Mesodermal cell (in vitro differentiated cells): Measurements from ENCODE around the gene SLC25A20.
"Not testable (repeated sequence)": the region's sequence is repeated elsewhere in the genome, so short reads cannot be mapped to it uniquely, and the experiment has no call there.

ENCODE experiments used
- H3K27ac ChIP-seq: 2 replicates; pipeline ENCODE4 v1.7.0; 2013; ENCODE audit warnings: mild to moderate bottlenecking, low read depth, low read length, moderate library complexity; ENCODE audit not compliant: severe bottlenecking
- H3K36me3 ChIP-seq: 2 replicates; pipeline ENCODE4 v1.7.1; 2013; ENCODE audit warnings: mild to moderate bottlenecking, low read length, moderate library complexity; ENCODE audit not compliant: control insufficient read depth, insufficient read depth
- H3K4me1 ChIP-seq: one replicate; pipeline ENCODE4 v1.7.1; 2013; ENCODE audit warnings: mild to moderate bottlenecking, low read length; ENCODE audit not compliant: insufficient read depth, control insufficient read depth, poor library complexity, severe bottlenecking
- H3K4me3 ChIP-seq: 2 replicates; pipeline ENCODE4 v1.7.0; 2013; ENCODE audit warnings: low read length, control low read depth, mild to moderate bottlenecking; ENCODE audit not compliant: insufficient read depth, poor library complexity, severe bottlenecking; ENCODE audit errors: extremely low read depth
- H3K9me3 ChIP-seq: 2 replicates; pipeline ENCODE4 v1.7.1; 2013; ENCODE audit warnings: mild to moderate bottlenecking, low read length, moderate library complexity; ENCODE audit not compliant: control insufficient read depth
- WGBS, 2 experiments: methylation state at CpG; one replicate each; pipeline ENCODE4 v1.1.5; 2013; ENCODE audit warnings: missing lambda C conversion rate in 2 of 2; ENCODE audit not compliant: insufficient coverage in 2 of 2; 5-methylcytosine and 5-hydroxymethylcytosine counted together

Gene SLC25A20

DNA sequence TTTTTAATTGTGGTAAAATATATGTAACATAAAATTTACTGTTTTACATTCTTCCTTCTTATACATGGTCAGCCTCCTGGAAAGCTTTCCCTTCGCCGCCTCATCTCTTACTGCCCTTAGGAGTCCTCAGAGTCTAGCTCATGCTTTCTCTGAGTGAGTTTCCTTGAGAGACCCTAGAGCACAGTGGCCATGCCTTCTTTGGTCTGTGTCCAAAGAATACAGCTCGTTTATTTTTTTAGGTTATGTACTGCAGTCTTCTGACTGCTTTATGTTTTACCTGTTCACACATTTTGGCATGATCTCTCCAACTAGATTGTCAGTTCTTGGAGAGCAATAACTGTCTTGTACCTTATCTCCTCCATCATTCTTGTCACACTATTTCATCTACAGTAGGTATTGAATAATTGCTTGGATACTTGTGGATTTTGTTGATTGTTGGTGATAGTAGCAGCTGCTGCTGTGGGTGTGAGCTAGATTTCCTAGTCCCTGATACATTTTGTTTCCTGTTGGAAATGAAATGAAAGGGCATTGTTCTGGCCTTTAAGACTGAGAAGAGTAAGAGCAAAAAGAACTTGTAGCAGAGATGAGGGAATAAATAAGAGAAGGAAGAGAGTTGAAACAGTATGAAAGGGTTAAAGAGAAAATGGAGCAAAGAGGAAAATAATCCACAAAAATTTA is 30.8 kb upstream of the SLC25A20 start:
- Histone ChIP-seq H3K9me3 (no peaks in the 10 kb centered on the region), H3K27ac (peak overlapping the region; percentile 7), H3K4me3 (no peak overlapping the region), H3K4me1 (peaks cover 22% of the 10 kb centered on the region), H3K36me3 (peaks cover 90% of the 10 kb centered on the region)
- WGBS, 2 experiments: 100% methylated on average over 3 of the region's 3 CpGs

DNA sequence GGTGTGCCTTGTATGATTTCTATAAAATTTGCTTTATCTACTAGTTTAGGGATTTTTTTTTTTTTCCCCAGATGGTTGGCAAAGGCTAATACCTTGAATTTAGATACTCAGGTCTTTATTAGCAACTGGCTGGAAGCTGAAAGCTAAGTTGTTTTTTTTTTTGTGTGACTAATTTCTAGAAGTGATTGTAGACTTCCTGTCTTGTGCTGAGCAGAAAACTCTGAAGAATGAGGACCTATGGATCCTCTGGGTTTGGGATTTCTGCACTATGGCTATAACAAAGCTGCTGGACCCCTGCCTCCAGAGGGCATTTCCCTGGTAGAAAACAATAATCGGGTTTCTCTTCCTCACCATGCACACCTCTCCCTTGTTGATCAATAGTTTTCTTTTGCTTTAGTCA is 30.0 kb upstream of the SLC25A20 start:
- WGBS, 2 experiments: no CpG with 5 or more reads among the region's 1 CpG
- peaks cover 90% of the 10 kb centered on the region for H3K36me3 ChIP-seq

DNA sequence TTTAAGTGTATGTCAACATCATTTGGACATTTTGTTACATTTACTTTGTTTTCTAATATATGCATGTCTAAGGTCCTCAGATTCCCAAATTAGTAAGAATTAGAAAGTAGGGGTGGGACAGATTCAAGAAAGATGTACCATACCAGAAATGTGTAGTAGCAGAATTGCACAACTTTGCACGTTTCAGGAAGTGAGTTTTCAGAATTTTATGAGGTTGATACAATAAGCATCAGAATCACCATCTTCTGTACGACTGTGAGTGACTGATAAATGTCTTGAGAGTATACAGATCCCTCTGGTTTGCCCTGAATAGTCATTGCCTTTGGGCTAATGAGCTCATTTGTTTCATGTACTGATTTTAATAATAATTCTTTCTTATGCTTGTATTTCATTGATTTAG is 29.2 kb upstream of the SLC25A20 start:
- Histone ChIP-seq H3K36me3 (peaks cover 90% of the 10 kb centered on the region), H3K4me3 (no peak overlapping the region), H3K9me3 (no peaks in the 10 kb centered on the region), H3K4me1 (peaks cover 22% of the 10 kb centered on the region), H3K27ac (peak overlapping the region; percentile 3)
- WGBS, 2 experiments: 88 to 100% methylated on average over 1 of the region's 2 CpGs

More for the DNA sequence above, 30.0 kb upstream of the SLC25A20 start:
- Histone ChIP-seq H3K9me3 (no peaks in the 10 kb centered on the region), H3K4me1 (peaks cover 22% of the 10 kb centered on the region), H3K4me3 (no peak overlapping the region), H3K27ac (peak overlapping the region; percentile 3)

- Histone ChIP-seq H3K9me3 (no peaks in the 10 kb centered on the region), H3K4me1 (peaks cover 22% of the 10 kb centered on the region), H3K4me3 (no peak overlapping the region), H3K36me3 (peaks cover 89% of the 10 kb centered on the region), H3K27ac (peak overlapping the region; percentile 20)
- WGBS, 2 experiments: 95 to 98% methylated on average over 6 to 11 of the region's 11 CpGs
These were observed 28.0 kb upstream of the SLC25A20 start for GRCh38 chr3:48926425-48927392.

DNA sequence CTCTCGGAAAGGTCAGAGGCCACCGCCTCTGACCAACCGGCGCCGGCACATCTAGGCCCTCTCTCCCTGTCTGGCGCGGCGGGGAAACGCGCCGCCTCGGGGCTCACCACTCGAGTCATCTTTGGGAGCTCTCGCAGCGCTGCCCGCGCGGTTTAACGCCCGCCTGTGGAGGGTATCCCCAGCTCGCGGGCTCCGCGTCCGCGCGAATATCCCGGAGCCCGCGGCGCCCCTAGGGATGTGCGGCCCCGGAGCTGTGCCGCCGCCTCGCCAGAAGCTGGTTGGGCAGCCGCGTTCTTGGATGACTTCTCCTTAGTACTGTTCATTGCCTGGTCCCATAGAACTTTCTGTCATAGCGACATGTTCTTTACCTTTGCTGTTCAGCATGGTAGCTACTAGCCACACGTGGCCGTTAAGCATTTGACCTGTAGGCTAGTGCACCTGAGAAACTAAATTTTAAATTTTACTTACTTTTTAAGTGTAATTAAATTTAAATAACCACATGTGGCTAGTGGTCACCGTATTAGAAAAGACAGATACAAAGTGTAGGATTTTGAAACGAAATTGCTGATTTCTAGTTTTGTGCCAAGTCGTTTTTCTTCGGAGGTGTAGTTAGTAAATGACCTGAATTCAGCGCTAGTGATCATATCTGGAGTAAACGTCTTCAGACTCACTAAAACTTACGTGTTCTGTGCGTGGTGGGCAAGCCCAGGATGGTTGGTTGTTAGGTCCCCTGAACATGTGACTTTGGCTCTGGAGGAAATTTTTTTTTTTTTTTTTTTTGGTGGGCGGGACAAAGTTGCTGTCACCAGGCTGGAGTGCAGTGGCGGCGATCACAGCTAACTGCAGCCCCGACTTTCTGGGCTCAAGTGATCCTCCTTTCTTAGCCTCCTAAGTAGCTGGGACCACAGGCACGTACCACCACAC is 20.8 kb upstream of the SLC25A20 start:
- H3K4me3 ChIP-seq: peak overlapping the region; percentile 73
- peaks cover 26% of the 10 kb centered on the region for H3K36me3 ChIP-seq
- peak overlapping the region; percentile 97 for H3K27ac ChIP-seq
- 1 to 2% methylated on average over 41 to 45 of the region's 54 CpGs for WGBS, 2 experiments
- no peaks in the 10 kb centered on the region for H3K9me3 ChIP-seq
- H3K4me1 ChIP-seq: peaks cover 4% of the 10 kb centered on the region

- 0% methylated on average over 87 to 96 of the region's 97 CpGs for WGBS, 2 experiments
- H3K4me1 ChIP-seq: peaks cover 4% of the 10 kb centered on the region
- H3K36me3 ChIP-seq: peaks cover 19% of the 10 kb centered on the region
- no peaks in the 10 kb centered on the region for H3K9me3 ChIP-seq
- peak within 1 kb of the TSS; percentile 97 for H3K27ac ChIP-seq
- H3K4me3 ChIP-seq: peak within 1 kb of the TSS; percentile 73
These were observed 19.9 kb upstream of the SLC25A20 start, which contains the start of gene ARIH2 for GRCh38 chr3:48918388-48919214. ARIH2 (plus strand) TSS chr3:48918842; CDS start chr3:48927559, 8,717 bp downstream.

GRCh38 chr3:48915296-48915695 is 16.6 kb upstream of the SLC25A20 start:
- Histone ChIP-seq H3K27ac (no peak overlapping the region), H3K36me3 (no peaks in the 10 kb centered on the region)
- 83 to 100% methylated on average over 1 of the region's 1 CpG for WGBS, 2 experiments

GRCh38 chr3:48907026-48907425 is 8.3 kb upstream of the SLC25A20 start:
- H3K4me3 ChIP-seq, H3K27ac ChIP-seq, H3K4me1 ChIP-seq, H3K9me3 ChIP-seq, H3K36me3 ChIP-seq: not testable (repeated sequence)
- 86 to 95% methylated on average over 12 of the region's 13 CpGs for WGBS, 2 experiments

More at GRCh38 chr3:48915296-48915695, 16.6 kb upstream of the SLC25A20 start:
- H3K9me3 ChIP-seq: no peaks in the 10 kb centered on the region
- no peaks in the 10 kb centered on the region for H3K4me1 ChIP-seq
- no peak overlapping the region for H3K4me3 ChIP-seq

- Histone ChIP-seq H3K9me3 (no peaks in the 10 kb centered on the region), H3K4me1 (no peaks in the 10 kb centered on the region), H3K4me3 (peak overlapping the region; percentile 54), H3K27ac (no peak overlapping the region), H3K36me3 (no peaks in the 10 kb centered on the region)
- 88 to 90% methylated on average over 4 of the region's 4 CpGs for WGBS, 2 experiments
These were observed 591 bp upstream of the SLC25A20 start for GRCh38 chr3:48899273-48899672.
